ENCODE measurements around the gene QRFPR.

- TF ChIP-seq CTCF (IDR thresholded peaks at IDR 0.05): no peak
- no peak for TF ChIP-seq POLR2A (IDR thresholded peaks at IDR 0.05)
These were observed 47.9 kb upstream of the QRFPR start for GRCh38 chr4:121428721-121429120.

Data from right lobe of liver (tissue), 4 donors.